DLD1 (cell line): ENCODE measurements around the gene USP54.

Source experiments
- in situ Hi-C: cut with HindIII; loops from 2 replicates; pipeline ENCODE4 v1.10.0; 2017; ENCODE audit warnings: low sequenced_read_pairs

USP54 gene

GRCh38 chr10:73480158-73480557 lies 111.0 kb downstream of the USP54 start:
- in situ Hi-C loops = no loop called here

GRCh38 chr10:73478636-73479035 lies 112.5 kb downstream of the USP54 start:
- in situ Hi-C loops = no loop called here

- in situ Hi-C loops = no loop called here
These were observed 119.9 kb downstream of the USP54 start for GRCh38 chr10:73471226-73471625.

GRCh38 chr10:73469579-73469978 lies 121.6 kb downstream of the USP54 start:
- in situ Hi-C loops = no loop called here

GRCh38 chr10:73467206-73467605 lies 123.9 kb downstream of the USP54 start:
- in situ Hi-C loops = no loop called here

GRCh38 chr10:73465978-73466726 lies 125.0 kb downstream of the USP54 start:
- in situ Hi-C loops = no loop called here

GRCh38 chr10:73460897-73461296 lies 130.2 kb downstream of the USP54 start:
- in situ Hi-C loops = no loop called here

GRCh38 chr10:73459683-73460314 lies 131.3 kb downstream of the USP54 start:
- in situ Hi-C loops = no loop called here

- in situ Hi-C loops = no loop called here
These were observed 134.8 kb downstream of the USP54 start for GRCh38 chr10:73456187-73456890.

GRCh38 chr10:73449113-73449512 lies 142.0 kb downstream of the USP54 start:
- in situ Hi-C loops = no loop called here

- in situ Hi-C loops = no loop called here
These were observed 142.8 kb downstream of the USP54 start for GRCh38 chr10:73448384-73448783.
